OCI-LY7 (cell line): ENCODE measurements around the gene MTMR2.

Experiments used
- CTCF ChIP-seq: fragments of 200-600 bp; sonication (generic); conservative IDR thresholded peaks from 2 replicates; pipeline ENCODE4 v1.5.1; 2014; ENCODE audit warnings: mild to moderate bottlenecking, antibody characterized with exemption, low read length, moderate library complexity, mixed read lengths
- EZH2phosphoT487 ChIP-seq: fragments of 200-600 bp; sonication (generic); IDR thresholded peaks from 2 replicates; pipeline ENCODE4 v1.6.1; 2018; ENCODE audit warnings: low read depth, borderline replicate concordance, mild to moderate bottlenecking, mixed run types, antibody characterized with exemption, low read length, moderate library complexity, mixed read lengths

- TF ChIP-seq CTCF (no peak), EZH2phosphoT487 (no peak)
These were observed 70.0 kb downstream of the MTMR2 start for GRCh38 chr11:95853862-95854261.
